CD14-positive monocyte (primary cell): ENCODE data around the gene RCBTB1. TPM values are rescaled to one million over a fixed set of nuclear protein-coding genes. Genes with fewer than 3 reads are reported as not detected.
"Not testable (repeated sequence)": the region's sequence is repeated elsewhere in the genome, so short reads cannot be mapped to it uniquely, and the experiment has no call there.

Experiments used
- DNase-seq, 3 donors: peaks; one replicate each; pipeline ENCODE4 v3.0.0-alpha.2; 2011 to 2022
- H2AFZ ChIP-seq: 2 replicates; pipeline ENCODE4 v1.6.0; 2012; ENCODE audit warnings: mild to moderate bottlenecking, low read depth, low read length, inconsistent platforms; ENCODE audit not compliant: insufficient read depth, poor library complexity, severe bottlenecking
- H3K27ac ChIP-seq, 2 donors: 1 replicate in 1 of 2; 2 replicates in 1 of 2; pipeline ENCODE4 v1.5.1; 2012 to 2013; ENCODE audit warnings: low read length in 2 of 2, control low read depth in 1 of 2, inconsistent platforms in 1 of 2, low read depth in 1 of 2, mild to moderate bottlenecking in 1 of 2
- H3K27me3 ChIP-seq, 2 donors: one replicate each; pipeline versions ENCODE4 v1.6.0 to v1.6.1; 2011 to 2013; ENCODE audit warnings: low read length in 2 of 2; ENCODE audit not compliant: control insufficient read depth in 2 of 2, insufficient read depth in 2 of 2
- H3K36me3 ChIP-seq, 2 donors: replicated peaks in 1 of 2; 1 replicate in 1 of 2; 2 replicates in 1 of 2; pipeline versions ENCODE4 v1.5.1 to v1.6.1; 2012 to 2013; ENCODE audit warnings: low read length in 2 of 2, control low read depth in 1 of 2, inconsistent platforms in 1 of 2, mild to moderate bottlenecking in 1 of 2; ENCODE audit not compliant: insufficient read depth in 2 of 2, control insufficient read depth in 1 of 2
- H3K4me1 ChIP-seq, 2 donors: 1 replicate in 1 of 2; 2 replicates in 1 of 2; pipeline versions ENCODE4 v1.5.1 to v1.6.1; 2012 to 2013; ENCODE audit warnings: low read length in 2 of 2, control low read depth in 1 of 2, inconsistent platforms in 1 of 2, mild to moderate bottlenecking in 1 of 2, moderate library complexity in 1 of 2; ENCODE audit not compliant: insufficient read depth in 2 of 2, control insufficient read depth in 1 of 2
- H3K4me2 ChIP-seq: replicated peaks from 2 replicates; pipeline ENCODE3; 2012; ENCODE audit warnings: low read length, moderate library complexity, mild to moderate bottlenecking; ENCODE audit not compliant: poor library complexity, severe bottlenecking; ENCODE audit errors: extremely low read depth
- H3K4me3 ChIP-seq, 3 experiments: fragments of 200-600 bp in 1 of 3; sonication (generic) in 1 of 3; replicated peaks in 1 of 3; 1 replicate in 2 of 3; 2 replicates in 1 of 3; pipeline ENCODE4 v1.5.1; 2011 to 2013; ENCODE audit warnings: low read length in 3 of 3, mild to moderate bottlenecking in 3 of 3, control low read depth in 2 of 3, low read depth in 2 of 3, inconsistent platforms in 1 of 3, moderate library complexity in 1 of 3
- H3K79me2 ChIP-seq: 2 replicates; pipeline ENCODE4 v1.6.0; 2012; ENCODE audit warnings: mild to moderate bottlenecking, control low read depth, inconsistent platforms, low read length, moderate library complexity; ENCODE audit not compliant: insufficient read depth
- H3K9ac ChIP-seq: 2 replicates; pipeline ENCODE4 v1.6.0; 2017; ENCODE audit warnings: low read length, mild to moderate bottlenecking; ENCODE audit not compliant: insufficient read depth, poor library complexity, severe bottlenecking
- H3K9me3 ChIP-seq, 2 donors: replicated peaks in 1 of 2; 1 replicate in 1 of 2; 2 replicates in 1 of 2; pipeline versions ENCODE4 v1.5.1 to v1.6.1; 2012 to 2013; ENCODE audit warnings: low read length in 2 of 2, control low read depth in 1 of 2; ENCODE audit not compliant: control insufficient read depth in 1 of 2, insufficient read depth in 1 of 2
- H4K20me1 ChIP-seq: 2 replicates; pipeline ENCODE4 v1.6.0; 2012; ENCODE audit warnings: mild to moderate bottlenecking, low read length, control low read depth, moderate library complexity; ENCODE audit not compliant: insufficient read depth
- H3K27ac Mint-ChIP-seq, 7 donors: one replicate each; pipeline ENCODE4 v1.8.0; 2020; ENCODE audit warnings: mild to moderate bottlenecking in 7 of 7, mixed read lengths in 7 of 7, moderate library complexity in 6 of 7, inconsistent platforms in 2 of 7
- H3K27me3 Mint-ChIP-seq, 3 donors: one replicate each; pipeline ENCODE4 v1.8.0; 2021 to 2022; ENCODE audit warnings: low read depth in 3 of 3, mild to moderate bottlenecking in 3 of 3, mixed read lengths in 3 of 3, moderate library complexity in 3 of 3, inconsistent platforms in 1 of 3
- H3K36me3 Mint-ChIP-seq, 2 donors: one replicate each; pipeline ENCODE4 v1.8.0; 2020; ENCODE audit warnings: mixed read lengths in 2 of 2, inconsistent platforms in 1 of 2, mild to moderate bottlenecking in 1 of 2
- H3K4me1 Mint-ChIP-seq: one replicate; pipeline ENCODE4 v1.8.0; 2020; ENCODE audit warnings: mild to moderate bottlenecking, mixed read lengths
- H3K4me3 Mint-ChIP-seq, 2 donors: one replicate each; pipeline ENCODE4 v1.8.0; 2020; ENCODE audit warnings: mild to moderate bottlenecking in 2 of 2, mixed read lengths in 2 of 2, moderate library complexity in 1 of 2
- H3K9me3 Mint-ChIP-seq, 7 donors: one replicate each; pipeline ENCODE4 v1.8.0; 2020 to 2022; ENCODE audit warnings: mixed read lengths in 7 of 7, mild to moderate bottlenecking in 6 of 7, moderate library complexity in 6 of 7, inconsistent platforms in 2 of 7
- CTCF ChIP-seq: fragments of 200-600 bp; IDR thresholded peaks from one replicate; pipeline ENCODE4 v1.8.0; 2022; ENCODE audit warnings: antibody characterized with exemption, mild to moderate bottlenecking
- WGBS: methylation state at CpG from one replicate; pipeline ENCODE4 v1.1.5; 2013; ENCODE audit warnings: missing lambda C conversion rate; ENCODE audit not compliant: insufficient coverage; 5-methylcytosine and 5-hydroxymethylcytosine counted together
- intact Hi-C, 2 donors: fragments of 100-400 bp; cut with micrococcal nuclease; formaldehyde crosslinking; loops; one replicate each; pipeline versions ENCODE4 v1.15.0 to v1.15.1; 2023
- polyA plus RNA-seq, 3 donors: library from polyadenylated mRNA; depleted of rRNA in 1 of 3; unstranded in 2 of 3; stranded (reverse) in 1 of 3; fragments of 300-500 nt in 2 of 3; fragments of >200 nt in 1 of 3; fragmentation: Illumina TruSeq in 2 of 3; gene quantifications; 1 replicate in 2 of 3; 2 replicates in 1 of 3; pipeline ENCODE4 v1.2.3, GENCODE V29; 2012 to 2021

The RCBTB1 gene
- polyA plus RNA-seq, 3 donors: 9.8 to 19.4 (median 13.2) TPM

GRCh38 chr13:49498206-49498605 is 87.2 kb downstream of the RCBTB1 start:
- Histone ChIP-seq H3K4me3 (no peak overlapping the region), H3K4me1 (peaks cover 17 to 26% of the 10 kb centered on the region in 2 donors), H3K4me2 (no peak overlapping the region), H3K79me2 (peaks cover 18% of the 10 kb centered on the region), H3K9me3 (no peaks in the 10 kb centered on the region), H4K20me1 (peaks cover 8% of the 10 kb centered on the region), H3K9ac (no peak overlapping the region), H3K27ac (no peak overlapping the region), H3K36me3 (peaks cover 16 to 49% of the 10 kb centered on the region in 2 donors), H2AFZ (no peak overlapping the region), H3K27me3 (no peaks in the 10 kb centered on the region)
- H3K27ac Mint-ChIP-seq: no peak overlapping the region
- intact Hi-C loops: loop anchor here in 1 of 2 donors (5.0 kb wide), 1 partner anchor 51 kb away; no protein-coding TSS in a partner anchor
- peaks cover 34% of the 10 kb centered on the region for H3K4me1 Mint-ChIP-seq
- H3K36me3 Mint-ChIP-seq: peaks cover 32 to 44% of the 10 kb centered on the region in 2 donors
- H3K9me3 Mint-ChIP-seq: no peaks in the 10 kb centered on the region
- H3K27me3 Mint-ChIP-seq: peaks cover 0 to 3% (median 0%) of the 10 kb centered on the region in 3 donors
- no peak for TF ChIP-seq CTCF
- no peak overlapping the region for H3K4me3 Mint-ChIP-seq
- no peak for DNase-seq
- WGBS: 93% methylated on average over 2 of the region's 4 CpGs

- intact Hi-C loops: loop anchor here in 1 of 2 donors (5.0 kb wide), 1 partner anchor 50 kb away; no protein-coding TSS in a partner anchor
- peaks cover 17 to 26% of the 10 kb centered on the region in 2 donors for H3K4me1 ChIP-seq
- Mint-ChIP-seq H3K36me3 (peaks cover 27 to 44% of the 10 kb centered on the region in 2 donors), H3K27me3 (peaks cover 0 to 3% (median 0%) of the 10 kb centered on the region in 3 donors), H3K9me3 (no peaks in the 10 kb centered on the region), H3K4me1 (peaks cover 26% of the 10 kb centered on the region), H3K27ac (peak overlapping the region; percentile 6 to 97 (median 76)), H3K4me3 (peak overlapping the region; percentile 84 to 94)
- no peak overlapping the region for H3K4me3 ChIP-seq
- peaks cover 18% of the 10 kb centered on the region for H3K79me2 ChIP-seq
- no peak overlapping the region for H2AFZ ChIP-seq
- H4K20me1 ChIP-seq: no peaks in the 10 kb centered on the region
- 93% methylated on average over 5 of the region's 5 CpGs for WGBS
- no peak for TF ChIP-seq CTCF
- H3K36me3 ChIP-seq: peaks cover 16 to 41% of the 10 kb centered on the region in 2 donors
- no peaks in the 10 kb centered on the region for H3K27me3 ChIP-seq
- no peak for DNase-seq
- H3K4me2 ChIP-seq: no peak overlapping the region
- H3K9ac ChIP-seq: no peak overlapping the region
- H3K9me3 ChIP-seq: no peaks in the 10 kb centered on the region
- peak overlapping the region in 1 of 2 donors; percentile 92 for H3K27ac ChIP-seq
These were observed 88.1 kb downstream of the RCBTB1 start for GRCh38 chr13:49497272-49497671.

GRCh38 chr13:49496837-49497236 is 88.5 kb downstream of the RCBTB1 start:
- peak overlapping the region; percentile 88 for H3K9ac ChIP-seq
- H3K4me1 ChIP-seq: peaks cover 17 to 26% of the 10 kb centered on the region in 2 donors
- peaks cover 18% of the 10 kb centered on the region for H3K79me2 ChIP-seq
- peaks cover 16 to 41% of the 10 kb centered on the region in 2 donors for H3K36me3 ChIP-seq
- 67% methylated on average over 3 of the region's 11 CpGs for WGBS
- Mint-ChIP-seq H3K27ac (peak overlapping the region in 6 of 7 donors; percentile 72 to 97 (median 91)), H3K4me3 (peak overlapping the region; percentile 84 to 94), H3K4me1 (peaks cover 26% of the 10 kb centered on the region), H3K36me3 (peaks cover 29 to 44% of the 10 kb centered on the region in 2 donors)
- H3K9me3 Mint-ChIP-seq, H3K9me3 ChIP-seq, H3K27me3 Mint-ChIP-seq, H3K27me3 ChIP-seq, H4K20me1 ChIP-seq: not testable (repeated sequence)
- peak overlapping the region; percentile 95 for H2AFZ ChIP-seq
- peak in 1 of 3 donors; percentile 13 for DNase-seq
- intact Hi-C loops: loop anchor here in 1 of 2 donors (5.0 kb wide), 1 partner anchor 50 kb away; no protein-coding TSS in a partner anchor
- peak overlapping the region; percentile 79 to 89 (median 85) for H3K4me3 ChIP-seq
- H3K27ac ChIP-seq: peak overlapping the region; percentile 76 to 92
- peak overlapping the region; percentile 84 for H3K4me2 ChIP-seq
